NOMO-1 (cell line): ENCODE measurements around the gene TCEA2.

ENCODE experiments used
- DNase-seq, 2 experiments: peaks; one replicate each; lab custom pipeline; 2025; ENCODE audit not compliant: unreplicated experiment in 2 of 2; lab: John Stamatoyannopoulos, UW

TCEA2 gene

DNA sequence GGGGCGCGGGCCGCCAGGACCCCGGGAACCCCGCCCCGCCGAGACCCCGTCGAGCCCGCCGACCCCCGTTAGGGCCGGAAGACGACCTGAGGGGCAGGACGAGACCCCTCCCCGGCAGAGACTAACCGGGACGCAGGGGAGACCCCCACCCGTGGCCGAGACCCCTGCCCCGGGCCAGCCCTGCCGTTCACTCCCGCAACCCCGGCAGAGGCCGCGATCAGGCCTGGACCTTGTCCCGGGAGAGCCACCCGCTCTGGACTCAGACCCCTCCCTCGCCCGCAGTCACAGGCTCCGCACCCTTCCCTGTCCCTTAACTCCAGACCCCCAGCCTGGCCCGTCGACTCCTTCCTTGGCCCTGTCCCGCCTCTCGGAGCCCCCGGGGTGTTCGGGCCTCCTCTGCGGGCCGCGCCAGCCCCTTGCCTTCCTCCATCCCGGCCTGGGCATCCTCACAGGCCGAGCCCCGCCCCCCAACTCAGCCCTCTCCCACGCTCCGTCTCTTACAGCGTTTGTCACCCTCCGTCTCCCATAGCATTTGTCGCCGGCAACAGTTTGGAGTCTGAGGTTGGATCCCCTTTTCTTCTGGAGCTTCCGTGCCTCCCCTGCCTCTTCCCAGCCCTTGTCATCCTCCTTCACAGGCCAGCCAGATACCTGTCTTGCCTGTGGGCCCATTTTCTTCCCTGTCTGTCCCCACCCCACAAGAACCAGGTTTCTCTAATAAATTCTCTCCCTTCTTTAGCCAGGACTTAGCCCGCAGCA, 569 bp downstream of the TCEA2 start:
- no peak for DNase-seq

DNA sequence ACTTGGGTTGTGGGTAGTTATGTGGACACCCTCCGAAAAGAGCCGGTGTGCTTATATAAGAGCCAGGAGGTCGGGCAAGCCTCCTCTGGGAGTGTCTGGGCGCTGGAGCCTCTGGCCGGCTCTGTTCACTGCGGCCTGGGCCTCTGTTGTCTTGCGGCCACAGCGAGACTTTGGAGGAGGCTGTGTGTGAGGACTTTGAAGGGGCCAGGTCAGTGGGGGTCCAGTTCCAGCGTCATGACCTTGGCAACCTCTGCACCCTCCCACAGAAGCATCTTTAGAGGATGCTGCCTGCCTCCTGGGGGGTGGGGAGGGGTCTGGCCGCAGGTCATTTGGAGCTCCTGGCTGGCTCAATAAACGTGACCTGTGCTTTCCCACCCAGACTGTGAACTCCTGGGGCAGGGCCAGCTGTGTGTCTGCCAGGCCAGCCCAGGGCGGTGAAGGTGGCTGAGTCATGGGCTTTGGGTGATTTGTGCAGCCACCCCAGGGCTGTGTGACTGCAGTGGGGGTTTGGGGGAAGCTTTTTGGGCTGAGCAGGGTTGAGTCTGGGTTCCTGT, 1.2 kb downstream of the TCEA2 start:
- no peak for DNase-seq

- DNase-seq = no peak
Observed at GRCh38 chr20:64065062-64065973, 2.3 kb downstream of the TCEA2 start.

GRCh38 chr20:64065974-64066343, 3.0 kb downstream of the TCEA2 start:
- DNase-seq = peak; percentile 64 to 73

- no peak for DNase-seq
Observed at GRCh38 chr20:64067005-64067632, 4.1 kb downstream of the TCEA2 start.

- no peak for DNase-seq
Observed at GRCh38 chr20:64067733-64068307, 4.8 kb downstream of the TCEA2 start.

DNA sequence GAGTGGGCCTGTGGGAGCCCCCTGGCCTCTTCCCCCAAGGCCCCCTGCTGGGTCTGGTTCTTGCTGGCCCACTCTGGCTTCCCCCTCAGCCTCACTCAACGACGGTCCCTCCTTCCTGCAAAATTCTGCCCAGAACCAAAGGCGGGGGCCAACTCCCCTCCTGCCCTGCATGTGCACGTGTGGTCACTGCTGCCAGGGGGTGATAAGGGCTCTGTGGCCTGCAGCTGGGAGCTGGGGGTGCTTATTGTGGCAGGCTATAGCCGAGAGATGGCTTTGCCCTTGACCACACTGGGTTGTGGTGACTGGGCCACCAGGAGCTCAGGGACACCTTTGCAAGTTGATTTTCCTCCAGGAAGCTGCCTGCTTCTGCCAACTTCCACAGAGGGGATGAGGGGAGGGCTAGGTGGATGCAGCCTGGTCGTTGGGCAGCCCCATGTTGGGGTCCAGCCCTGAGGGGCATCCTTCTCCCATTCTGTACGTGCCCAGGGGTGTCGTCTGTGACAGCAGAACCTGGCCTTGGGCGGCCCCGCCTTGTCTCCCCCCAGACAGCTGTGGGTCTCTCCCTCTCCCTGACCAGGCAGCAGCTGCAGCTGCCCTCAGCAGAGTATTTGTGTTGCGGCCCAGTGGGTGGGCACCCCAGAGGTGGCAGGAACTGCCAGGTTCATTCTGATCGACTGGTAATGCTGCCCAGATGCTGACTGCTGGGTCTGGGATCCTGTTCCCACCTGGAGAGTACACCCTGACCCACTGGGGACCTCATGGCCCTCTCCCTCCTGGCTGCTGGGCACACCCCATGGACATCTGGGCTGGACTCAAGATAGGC, 5.6 kb downstream of the TCEA2 start:
- no peak for DNase-seq

DNA sequence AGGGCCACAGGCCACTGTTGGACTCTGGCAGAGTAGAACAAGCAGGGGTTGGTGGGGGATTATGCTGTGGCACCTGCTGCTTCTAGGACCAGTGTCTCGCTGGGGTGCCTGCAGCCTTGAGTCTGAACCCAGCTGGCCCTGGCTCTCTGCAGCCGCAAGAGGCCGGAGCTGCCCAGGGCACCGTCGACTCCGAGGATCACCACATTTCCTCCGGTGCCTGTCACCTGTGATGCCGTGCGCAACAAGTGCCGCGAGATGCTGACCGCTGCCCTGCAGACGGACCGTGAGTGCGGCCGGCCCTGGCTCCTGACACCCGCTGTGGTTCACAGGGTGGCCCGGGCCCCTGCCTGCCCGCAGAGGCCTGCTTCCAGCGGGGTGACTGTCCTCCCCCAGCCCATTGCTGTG, 6.2 kb downstream of the TCEA2 start:
- DNase-seq = no peak

DNA sequence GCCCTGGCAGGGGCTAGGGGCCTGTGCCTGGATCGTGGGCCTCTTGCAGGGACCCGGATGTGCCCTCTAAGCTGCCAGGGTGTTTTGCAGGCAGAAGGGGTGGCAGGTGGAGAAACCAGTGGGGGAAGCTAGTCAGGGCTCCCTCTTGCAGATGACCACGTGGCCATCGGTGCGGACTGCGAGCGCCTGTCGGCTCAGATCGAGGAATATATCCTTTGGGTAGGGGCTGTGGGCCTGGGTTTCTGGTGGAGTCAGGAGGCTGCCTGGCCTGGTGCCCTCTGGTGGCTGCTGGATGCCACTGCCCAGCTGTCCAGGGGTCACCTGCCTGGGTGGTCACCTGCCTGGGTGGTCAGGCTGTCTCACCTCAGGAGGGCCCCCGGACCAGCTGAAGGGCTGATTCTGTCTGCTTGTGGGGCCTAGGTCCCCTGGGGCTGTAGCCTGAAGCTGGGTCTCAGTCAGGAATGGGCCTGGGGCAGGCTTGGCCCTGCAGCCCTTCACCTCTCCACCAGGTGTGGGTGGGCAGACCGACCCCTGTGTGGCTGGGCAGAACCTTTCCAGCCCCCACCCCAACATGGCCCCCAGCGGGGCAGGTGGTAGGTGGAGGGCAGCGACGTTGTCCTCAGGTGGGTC, 6.7 kb downstream of the TCEA2 start:
- DNase-seq = peak in 1 of 2 experiments; percentile 24

- DNase-seq = no peak
Observed at GRCh38 chr20:64070244-64070993, 7.4 kb downstream of the TCEA2 start.

DNA sequence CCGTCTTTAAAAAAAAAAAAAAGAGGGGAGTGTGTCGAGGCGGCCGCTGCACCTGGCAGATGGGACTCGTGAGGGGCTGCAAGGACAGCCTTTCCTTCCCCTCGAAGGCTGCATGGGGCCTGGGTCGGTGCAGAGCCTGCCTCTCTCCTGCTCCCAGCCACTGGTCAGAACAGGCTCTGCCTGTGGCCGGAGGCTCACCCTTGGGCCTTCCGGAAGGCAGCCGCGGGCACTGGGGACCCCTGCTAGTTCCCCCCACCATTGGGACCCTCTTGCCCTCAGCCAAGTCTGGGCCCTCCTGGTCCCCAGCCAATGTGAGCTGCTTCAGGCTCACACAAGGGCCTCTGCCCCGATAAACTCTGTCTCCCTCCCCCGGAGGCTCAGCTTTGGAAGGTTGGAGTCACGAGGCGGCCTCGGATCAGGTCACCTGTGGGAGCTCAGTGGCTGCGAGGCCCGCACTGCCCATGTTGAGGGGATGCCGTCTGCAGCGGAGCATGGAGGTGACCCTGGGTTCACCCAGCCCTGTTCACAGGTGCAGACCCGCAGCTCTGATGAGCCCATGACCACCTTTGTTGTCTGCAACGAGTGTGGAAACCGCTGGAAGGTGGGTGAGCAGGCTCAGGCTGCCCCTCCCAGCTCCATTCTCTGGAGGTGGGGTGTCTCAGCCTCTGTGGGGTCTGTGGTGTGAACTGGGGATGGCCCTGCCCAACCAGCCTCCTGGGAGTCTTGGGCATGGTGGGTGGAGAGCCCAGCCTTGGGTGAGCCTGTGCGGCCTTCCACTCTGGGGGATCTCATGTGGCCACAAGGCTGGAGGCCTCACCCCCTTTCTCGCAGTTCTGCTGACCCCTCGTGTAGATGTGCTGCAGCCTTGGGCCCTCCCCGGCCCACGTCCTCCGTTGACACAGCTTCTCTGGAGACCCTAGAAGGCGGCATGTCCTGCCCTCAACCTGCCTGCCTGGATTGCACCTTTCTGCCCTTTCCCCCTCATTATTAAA, 8.6 kb downstream of the TCEA2 start:
- no peak for DNase-seq

DNA sequence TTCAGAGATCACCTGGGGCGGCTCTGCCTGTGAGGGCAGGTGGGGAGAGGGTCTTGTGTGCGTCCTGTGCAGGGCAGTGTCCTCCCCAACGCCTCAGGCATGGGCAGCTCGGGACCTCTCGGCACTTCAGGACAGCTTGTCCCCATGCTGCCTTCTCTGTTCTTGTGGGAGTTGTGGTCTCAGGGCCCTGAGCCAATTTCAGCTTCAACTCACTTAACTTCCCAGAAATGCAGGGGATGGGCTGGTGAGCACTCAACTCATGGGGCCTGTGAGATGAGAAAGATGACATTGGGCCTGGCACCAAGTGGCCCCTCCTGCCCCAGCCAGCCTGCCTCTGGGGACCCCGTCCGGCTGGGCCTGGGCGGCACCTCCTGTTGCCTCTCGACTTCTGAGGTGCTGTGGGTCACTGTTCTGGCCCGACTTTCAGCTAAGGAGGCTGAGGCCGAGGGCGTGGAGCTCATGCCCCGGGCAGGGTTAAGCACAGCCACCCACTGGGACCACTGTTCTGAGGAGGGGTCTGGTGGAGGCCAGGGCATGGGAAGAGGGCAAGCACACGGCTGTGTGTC, 9.6 kb downstream of the TCEA2 start:
- no peak for DNase-seq

DNA sequence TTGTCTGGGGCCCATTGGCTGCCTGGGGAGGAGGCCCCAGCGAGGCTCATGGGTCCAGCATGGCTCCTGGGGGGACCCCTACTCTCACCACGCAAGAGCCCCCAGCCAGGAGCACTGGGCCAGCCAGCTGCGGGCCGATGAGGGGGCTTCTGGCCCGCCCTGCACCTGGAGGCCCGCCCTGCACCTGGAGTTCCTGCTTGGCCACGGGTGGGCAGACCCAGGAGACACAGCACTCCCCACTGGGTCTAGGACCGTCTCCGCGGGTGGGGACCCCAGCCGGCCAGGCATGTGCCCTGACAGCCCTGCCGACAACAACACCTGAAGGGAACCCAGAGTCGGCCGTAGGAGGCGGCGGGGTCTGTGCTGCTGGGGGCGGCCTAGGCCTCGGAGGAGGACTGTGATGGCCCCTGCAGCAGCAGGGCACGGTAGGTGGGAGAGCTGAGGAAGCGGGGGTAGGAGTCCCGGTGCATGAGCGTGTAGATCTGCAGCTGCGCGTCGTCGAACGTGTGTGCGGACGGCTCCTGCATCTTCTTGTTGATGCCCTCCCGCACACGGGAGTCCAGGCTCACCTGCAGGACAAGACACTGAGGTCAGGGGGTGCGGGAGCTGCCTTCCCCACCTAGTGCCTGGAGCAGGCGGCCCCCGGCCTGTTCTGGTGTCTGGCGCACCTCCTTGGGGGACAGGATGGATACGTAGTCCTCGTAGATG, 10.6 kb downstream of the TCEA2 start:
- DNase-seq = no peak

DNA sequence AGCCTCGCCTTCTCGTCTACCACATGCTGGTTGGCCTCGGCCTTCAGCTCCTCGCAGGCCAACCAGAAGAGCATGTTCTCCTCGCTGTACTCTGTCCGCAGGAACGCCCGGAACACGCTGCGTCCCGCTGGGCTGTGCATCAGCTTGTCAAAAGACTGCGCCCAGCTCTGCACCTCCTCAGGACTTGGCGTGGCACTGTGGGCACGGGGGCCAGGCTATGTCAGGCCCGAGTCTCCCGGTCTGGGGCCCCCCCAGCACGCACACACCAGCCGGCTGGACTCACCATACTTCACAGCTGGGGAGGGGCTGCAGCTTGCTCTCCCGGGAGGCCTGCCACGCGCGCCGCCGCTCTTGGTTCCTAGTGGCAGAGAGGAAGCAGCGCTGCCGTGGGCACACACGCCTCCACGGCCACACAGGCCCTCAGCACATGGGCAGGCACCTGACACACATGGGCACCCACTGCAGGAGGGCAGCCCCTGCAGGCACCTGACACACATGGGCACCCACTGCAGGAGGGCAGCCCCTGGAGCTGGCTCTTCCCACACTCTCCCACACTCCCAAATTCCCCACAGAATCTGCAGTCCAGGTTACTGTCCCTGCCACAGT, 11.3 kb downstream of the TCEA2 start:
- DNase-seq = no peak

- DNase-seq = no peak
Observed at GRCh38 chr20:64074963-64075362, 12.0 kb downstream of the TCEA2 start.

DNA sequence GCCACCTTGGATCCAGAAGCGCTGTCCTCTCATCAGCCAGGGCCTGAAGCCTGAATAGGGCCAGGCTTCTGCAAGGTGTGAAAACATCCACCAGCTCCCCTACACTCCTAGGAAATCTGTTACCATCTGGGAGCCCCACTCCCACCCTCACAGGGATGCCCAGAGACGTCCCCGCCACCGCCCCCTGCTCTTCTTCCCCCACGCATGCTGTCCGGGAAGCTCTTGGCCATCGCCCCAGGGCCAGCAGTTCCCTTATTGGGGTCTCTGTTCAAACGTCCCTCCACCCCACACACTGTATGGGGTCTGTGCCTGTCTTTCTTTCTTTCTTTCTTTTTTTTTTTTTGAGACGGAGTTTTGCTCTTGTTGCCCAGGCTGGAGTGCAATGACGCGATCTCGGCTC, 12.6 kb downstream of the TCEA2 start:
- no peak for DNase-seq
